ENCODE results near the gene NMBR. TPM values are rescaled to one million over a fixed set of nuclear protein-coding genes. Genes with fewer than 3 reads are reported as not detected.

NMBR gene
- total RNA-seq, 1 donor from 2014 or later = 0.27 TPM

DNA sequence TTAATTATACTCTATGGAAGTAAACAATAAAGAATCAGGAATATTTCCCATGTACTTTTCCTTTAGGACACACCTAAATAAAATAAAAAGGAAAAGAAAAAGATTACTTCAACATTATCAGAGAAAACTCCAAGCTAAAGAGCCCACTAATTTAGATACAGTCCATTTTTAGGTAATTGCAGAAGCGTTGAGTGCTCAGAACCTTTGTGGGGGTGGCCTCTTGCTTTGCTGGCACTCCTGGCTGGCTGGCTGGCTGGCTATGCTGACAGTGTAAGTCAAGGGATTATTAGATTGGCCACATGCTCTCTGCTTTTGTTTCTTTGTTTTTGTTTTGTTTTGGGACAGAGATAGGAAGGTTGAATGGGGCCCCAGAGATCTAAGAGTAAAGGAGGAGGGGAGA lies 14.3 kb downstream of the NMBR start, which contains the start of gene GJE1:
Gene GJE1, plus strand, starts transcription at position 301 of the 400 bp plus-strand sequence. CDS start 234 bp downstream, outside the sequence.
- Mint-ChIP-seq H3K36me3 (no peaks in the 10 kb centered on the region), H3K27me3 (ENCODE audit: low read depth) (no peaks in the 10 kb centered on the region), H3K9me3 (peaks cover 5% of the 10 kb centered on the region), H3K27ac (no peak within 1 kb of the TSS), H3K4me3 (no peak within 1 kb of the TSS), H3K4me1 (no peaks in the 10 kb centered on the region)
- no peak for DNase-seq (ENCODE audit: low spot score in 2 of 2, unreplicated experiment in 2 of 2)
- no peak for TF ChIP-seq CTCF (IDR thresholded peaks at IDR 0.05; ENCODE audit: unreplicated experiment)

DNA sequence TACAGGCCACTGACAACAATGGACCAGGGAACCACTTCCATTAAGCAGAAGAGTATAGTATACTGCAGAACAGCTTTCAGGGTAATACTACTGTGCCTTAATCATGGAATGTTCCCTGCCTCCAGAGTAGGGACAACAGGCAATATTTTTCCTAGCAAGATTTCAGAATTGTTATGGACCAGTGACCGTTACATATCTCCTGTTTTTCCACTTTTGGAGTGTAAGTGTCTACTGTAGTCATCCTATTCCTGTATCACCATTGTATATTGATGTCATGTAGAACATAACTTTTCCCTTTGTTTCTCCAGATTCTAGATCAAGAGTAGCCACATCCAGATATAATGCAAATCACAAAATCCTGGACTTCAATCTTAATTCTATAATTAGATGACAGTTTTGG lies 16.1 kb downstream of the NMBR start:
- no peaks in the 10 kb centered on the region for H3K36me3 Mint-ChIP-seq
- no peak for DNase-seq (ENCODE audit: low spot score in 2 of 2, unreplicated experiment in 2 of 2)
- no peak for TF ChIP-seq CTCF (IDR thresholded peaks at IDR 0.05; ENCODE audit: unreplicated experiment)
- peaks cover 5% of the 10 kb centered on the region for H3K9me3 Mint-ChIP-seq
- H3K4me3 Mint-ChIP-seq = no peak overlapping the region
- no peaks in the 10 kb centered on the region for H3K27me3 Mint-ChIP-seq (ENCODE audit: low read depth)
- no peaks in the 10 kb centered on the region for H3K4me1 Mint-ChIP-seq
- H3K27ac Mint-ChIP-seq = no peak overlapping the region

GRCh38 chr6:142121342-142121741 lies 25.6 kb downstream of the NMBR start:
- DNase-seq (ENCODE audit: low spot score in 2 of 2, unreplicated experiment in 2 of 2) = no peak
- peaks cover 4% of the 10 kb centered on the region for H3K4me1 Mint-ChIP-seq
- no peak for TF ChIP-seq CTCF (IDR thresholded peaks at IDR 0.05; ENCODE audit: unreplicated experiment)
- no peak overlapping the region for H3K27ac Mint-ChIP-seq
- no peak overlapping the region for H3K4me3 Mint-ChIP-seq
- no peaks in the 10 kb centered on the region for H3K36me3 Mint-ChIP-seq
- no peaks in the 10 kb centered on the region for H3K9me3 Mint-ChIP-seq
- H3K27me3 Mint-ChIP-seq (ENCODE audit: low read depth) = no peaks in the 10 kb centered on the region

DNA sequence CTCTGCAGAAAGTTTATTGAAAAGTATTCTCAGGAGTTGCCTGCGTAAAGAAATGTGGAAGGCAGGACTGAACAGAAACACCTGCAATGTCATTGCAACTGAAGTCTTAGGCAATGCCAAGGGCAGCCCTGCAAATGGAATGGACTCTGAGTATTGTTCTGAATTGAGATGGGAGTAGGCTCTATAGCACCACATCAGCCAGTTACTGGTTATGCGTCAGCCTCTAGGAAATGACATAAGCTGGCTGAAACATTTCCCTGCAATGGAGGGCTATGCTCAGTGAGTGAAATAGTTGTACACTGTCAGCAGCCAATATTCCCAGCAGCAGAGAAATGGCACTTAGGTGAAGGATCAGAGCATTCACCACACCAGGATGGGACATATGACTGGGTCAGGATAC lies 28.0 kb downstream of the NMBR start:
- DNase-seq (ENCODE audit: low spot score in 2 of 2, unreplicated experiment in 2 of 2) = no peak
- Mint-ChIP-seq H3K27me3 (ENCODE audit: low read depth) (peaks cover 2% of the 10 kb centered on the region), H3K36me3 (no peaks in the 10 kb centered on the region), H3K4me3 (no peak overlapping the region), H3K4me1 (no peaks in the 10 kb centered on the region), H3K9me3 (no peaks in the 10 kb centered on the region), H3K27ac (no peak overlapping the region)
- no peak for TF ChIP-seq CTCF (IDR thresholded peaks at IDR 0.05; ENCODE audit: unreplicated experiment)

GRCh38 chr6:142118328-142118727 lies 28.6 kb downstream of the NMBR start:
- no peak for TF ChIP-seq CTCF (IDR thresholded peaks at IDR 0.05; ENCODE audit: unreplicated experiment)
- Mint-ChIP-seq H3K27me3 (ENCODE audit: low read depth) (peaks cover 2% of the 10 kb centered on the region), H3K27ac (no peak overlapping the region)

DNA sequence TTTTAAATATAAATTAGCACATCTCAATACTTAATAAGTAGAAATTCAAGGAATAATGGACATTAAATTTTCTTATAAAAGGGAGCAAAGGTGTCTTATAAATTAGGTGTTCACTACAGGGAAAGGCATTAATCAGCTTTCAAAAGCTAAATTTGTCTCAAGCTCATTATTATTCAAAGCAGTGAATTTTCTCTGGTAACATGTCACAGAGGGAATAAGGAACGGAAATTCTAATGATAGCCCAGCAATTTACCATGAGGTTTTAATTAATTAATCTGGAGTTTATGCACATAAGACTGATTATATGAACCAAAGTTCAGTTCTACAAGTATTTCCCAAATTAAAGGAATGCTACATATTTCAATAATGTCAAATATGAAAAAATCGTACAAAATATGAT lies 29.6 kb downstream of the NMBR start:
- H3K36me3 Mint-ChIP-seq = no peaks in the 10 kb centered on the region
- DNase-seq (ENCODE audit: low spot score in 2 of 2, unreplicated experiment in 2 of 2) = no peak
- no peak overlapping the region for H3K27ac Mint-ChIP-seq
- H3K4me3 Mint-ChIP-seq = no peak overlapping the region
- H3K27me3 Mint-ChIP-seq (ENCODE audit: low read depth) = peaks cover 2% of the 10 kb centered on the region
- H3K9me3 Mint-ChIP-seq = no peaks in the 10 kb centered on the region
- no peak for TF ChIP-seq CTCF (IDR thresholded peaks at IDR 0.05; ENCODE audit: unreplicated experiment)
- no peaks in the 10 kb centered on the region for H3K4me1 Mint-ChIP-seq

More at GRCh38 chr6:142118328-142118727, 28.6 kb downstream of the NMBR start:
- no peak overlapping the region for H3K4me3 Mint-ChIP-seq
- DNase-seq (ENCODE audit: low spot score in 2 of 2, unreplicated experiment in 2 of 2) = no peak
- no peaks in the 10 kb centered on the region for H3K9me3 Mint-ChIP-seq
- no peaks in the 10 kb centered on the region for H3K4me1 Mint-ChIP-seq
- no peaks in the 10 kb centered on the region for H3K36me3 Mint-ChIP-seq
